IMR-90 (cell line): Measurements from ENCODE around the gene RAPGEFL1. TPM values are rescaled to one million over a fixed set of nuclear protein-coding genes. Genes with fewer than 3 reads are reported as not detected.
A peak's percentile ranks its signal among the peaks of the same experiment; 100 is the strongest.

Experiments used
- ATAC-seq: fragments of 200-7000 bp; cut with Tn5 transposase; 2 replicates; pipeline ENCODE4 v1.9.1; 2020; ENCODE audit warnings: low read depth, mild to moderate bottlenecking, moderate library complexity
- BruUV-seq: library from RNA; stranded (reverse); fragments of 400-500 nt; replicated peaks from 2 replicates; lab custom pipeline; 2021; lab: Mats Ljungman, UMichigan
- CTCF ChIA-PET: fragments of 300-600 bp; formaldehyde crosslinking; extraction: SDS; loops from one replicate; lab custom pipeline; 2021; ENCODE audit warnings: antibody characterized with exemption; lab: Yijun Ruan, JAX
- POLR2A ChIA-PET: fragments of 300-600 bp; sonication (Branson Sonifier 250); formaldehyde crosslinking; loops from one replicate; lab custom pipeline; 2022; ENCODE audit warnings: antibody characterized with exemption; ENCODE audit not compliant: unreplicated experiment; lab: Charles Lee
- DNase-seq: peaks from one replicate; pipeline ENCODE4 v3.0.0; 2013
- H2AFZ ChIP-seq: replicated peaks from 2 replicates; pipeline ENCODE3; 2013; ENCODE audit warnings: low read length, mild to moderate bottlenecking; ENCODE audit not compliant: poor library complexity
- H2AK5ac ChIP-seq: 2 replicates; pipeline ENCODE4 v1.6.1; 2013; ENCODE audit warnings: low read depth, low read length, inconsistent platforms
- H2AK9ac ChIP-seq: replicated peaks from 2 replicates; pipeline ENCODE3; 2013; ENCODE audit warnings: mild to moderate bottlenecking, low read depth, low read length, moderate library complexity; ENCODE audit not compliant: poor library complexity
- H2BK120ac ChIP-seq: 2 replicates; pipeline ENCODE4 v1.6.1; 2013; ENCODE audit warnings: low read depth, low read length, inconsistent platforms
- H2BK15ac ChIP-seq: 3 replicates; pipeline ENCODE4 v1.6.1; 2013; ENCODE audit warnings: low read depth, low read length, inconsistent platforms
- H2BK20ac ChIP-seq: 2 replicates; pipeline ENCODE4 v1.6.1; 2013; ENCODE audit warnings: low read depth, mild to moderate bottlenecking, inconsistent platforms, low read length, moderate library complexity
- H2BK5ac ChIP-seq: 2 replicates; pipeline ENCODE4 v1.6.1; 2013; ENCODE audit warnings: mild to moderate bottlenecking, low read depth, low read length, inconsistent platforms; ENCODE audit not compliant: poor library complexity, severe bottlenecking
- H3K14ac ChIP-seq: replicated peaks from 2 replicates; pipeline ENCODE4 v1.6.1; 2013; ENCODE audit warnings: low read depth, low read length, inconsistent platforms
- H3K18ac ChIP-seq: 2 replicates; pipeline ENCODE4 v1.6.1; 2013; ENCODE audit warnings: low read depth, low read length, control low read depth
- H3K23ac ChIP-seq: 2 replicates; pipeline ENCODE4 v1.6.1; 2013; ENCODE audit warnings: low read depth, low read length, inconsistent platforms
- H3K27ac ChIP-seq: 2 replicates; pipeline ENCODE4 v1.5.1; 2013; ENCODE audit warnings: mild to moderate bottlenecking, control low read depth, low read length; ENCODE audit not compliant: insufficient read depth
- H3K27me3 ChIP-seq: 2 replicates; pipeline ENCODE4 v1.6.1; 2013; ENCODE audit warnings: low read length; ENCODE audit not compliant: control insufficient read depth, insufficient read depth
- H3K36me3 ChIP-seq: 2 replicates; pipeline ENCODE4 v1.6.1; 2013; ENCODE audit warnings: low read length, mixed read lengths; ENCODE audit not compliant: control insufficient read depth, insufficient read depth
- H3K4ac ChIP-seq: 2 replicates; pipeline ENCODE4 v1.6.1; 2013; ENCODE audit warnings: low read depth, low read length, inconsistent platforms
- H3K4me1 ChIP-seq: 2 replicates; pipeline ENCODE4 v1.6.1; 2013; ENCODE audit warnings: low read length, mixed read lengths; ENCODE audit not compliant: control insufficient read depth, insufficient read depth
- H3K4me2 ChIP-seq: 2 replicates; pipeline ENCODE4 v1.6.1; 2013; ENCODE audit warnings: low read depth, mild to moderate bottlenecking, control low read depth, low read length, moderate library complexity
- H3K4me3 ChIP-seq: 2 replicates; pipeline ENCODE4 v1.5.1; 2013; ENCODE audit warnings: low read depth, mild to moderate bottlenecking, control low read depth, low read length, moderate library complexity; ENCODE audit not compliant: insufficient read depth
- H3K56ac ChIP-seq: 2 replicates; pipeline ENCODE4 v1.6.1; 2013; ENCODE audit warnings: low read length, inconsistent platforms; ENCODE audit not compliant: insufficient read depth; ENCODE audit errors: extremely low read depth
- H3K79me1 ChIP-seq, 2 experiments: 2 replicates each; pipeline ENCODE4 v1.6.1; 2013; ENCODE audit warnings: low read length in 2 of 2, inconsistent platforms in 1 of 2, low read depth in 1 of 2
- H3K9ac ChIP-seq: 2 replicates; pipeline ENCODE4 v1.6.1; 2013; ENCODE audit warnings: low read depth, low read length, control low read depth
- H3K9me1 ChIP-seq: 2 replicates; pipeline ENCODE4 v1.6.1; 2013; ENCODE audit warnings: low read length, inconsistent platforms; ENCODE audit not compliant: insufficient read depth
- H3K9me3 ChIP-seq: 2 replicates; pipeline ENCODE4 v1.6.1; 2013; ENCODE audit warnings: low read length; ENCODE audit not compliant: control insufficient read depth, insufficient read depth
- H4K20me1 ChIP-seq: 2 replicates; pipeline ENCODE4 v1.6.1; 2013; ENCODE audit warnings: low read length, inconsistent platforms; ENCODE audit not compliant: insufficient read depth
- H4K5ac ChIP-seq: 2 replicates; pipeline ENCODE4 v1.6.1; 2013; ENCODE audit warnings: mild to moderate bottlenecking, low read depth, low read length, control low read depth
- H4K8ac ChIP-seq, 2 experiments: 2 replicates each; pipeline ENCODE4 v1.6.1; 2013; ENCODE audit warnings: low read depth in 2 of 2, low read length in 2 of 2, control low read depth in 1 of 2, inconsistent platforms in 1 of 2
- H4K91ac ChIP-seq: 2 replicates; pipeline ENCODE4 v1.6.1; 2013; ENCODE audit warnings: low read depth, low read length, inconsistent platforms; ENCODE audit not compliant: insufficient read depth
- BHLHE40 ChIP-seq: fragments of 150-350 bp; IDR thresholded peaks from 2 replicates; pipeline ENCODE4 v1.6.1; 2016; ENCODE audit warnings: mild to moderate bottlenecking, low read depth, low read length
- CEBPB ChIP-seq: IDR thresholded peaks from 2 replicates; pipeline ENCODE4 v1.6.1; 2012; ENCODE audit warnings: low read depth, low read length, improper control_type of control experiment
- FOS ChIP-seq: fragments of 150-350 bp; IDR thresholded peaks from 2 replicates; pipeline ENCODE4 v1.6.1; 2016; ENCODE audit warnings: low read depth, low read length
- MAFK ChIP-seq: IDR thresholded peaks from 2 replicates; pipeline ENCODE4 v1.6.1; 2012; ENCODE audit warnings: low read depth, low read length, improper control_type of control experiment
- MAZ ChIP-seq: IDR thresholded peaks from 2 replicates; pipeline ENCODE4 v1.6.1; 2012; ENCODE audit warnings: low read depth, mild to moderate bottlenecking, low read length, improper control_type of control experiment, moderate library complexity, borderline replicate concordance
- MXI1 ChIP-seq: IDR thresholded peaks from 2 replicates; pipeline ENCODE4 v1.6.1; 2012; ENCODE audit warnings: low read depth, mild to moderate bottlenecking, low read length, moderate library complexity, borderline replicate concordance
- NFE2L2 ChIP-seq: fragments of 150-350 bp; IDR thresholded peaks from 2 replicates; pipeline ENCODE4 v1.6.1; 2016; ENCODE audit warnings: low read depth, mild to moderate bottlenecking, low read length
- POLR2A ChIP-seq: IDR thresholded peaks from 2 replicates; pipeline ENCODE4 v1.6.1; 2012; ENCODE audit warnings: mild to moderate bottlenecking, low read depth, low read length
- RAD21 ChIP-seq: IDR thresholded peaks from 2 replicates; pipeline ENCODE4 v1.6.1; 2012; ENCODE audit warnings: low read length, improper control_type of control experiment
- RCOR1 ChIP-seq: IDR thresholded peaks from 2 replicates; pipeline ENCODE4 v1.6.1; 2012; ENCODE audit warnings: mild to moderate bottlenecking, low read length, improper control_type of control experiment; ENCODE audit not compliant: insufficient replicate concordance
- RFX5 ChIP-seq: IDR thresholded peaks from 2 replicates; pipeline ENCODE4 v1.8.0; 2012; ENCODE audit warnings: low read depth, mild to moderate bottlenecking, low read length, moderate library complexity
- SMC3 ChIP-seq: fragments of 150-350 bp; IDR thresholded peaks from 2 replicates; pipeline ENCODE4 v1.6.1; 2016; ENCODE audit warnings: low read depth, mild to moderate bottlenecking, antibody characterized with exemption, low read length, moderate library complexity
- WGBS, 2 experiments: methylation state at CpG; one replicate each; pipeline versions ENCODE4 v1.1.5 to v1.1.7; 2013; ENCODE audit warnings: missing lambda C conversion rate in 2 of 2; ENCODE audit not compliant: insufficient read length in 1 of 2; ENCODE audit errors: extremely low coverage in 2 of 2; 5-methylcytosine and 5-hydroxymethylcytosine counted together
- dilution Hi-C: fragments of 300-500 bp; cut with HindIII; formaldehyde crosslinking; loops from one replicate; pipeline ENCODE4 v1.14.3; 2018; ENCODE audit warnings: low sequenced_read_pairs; ENCODE audit not compliant: unreplicated experiment
- in situ Hi-C: fragments of 300-500 bp; cut with MboI; formaldehyde crosslinking; loops from 3 replicates; pipeline ENCODE4 v1.14.3; 2019; ENCODE audit warnings: low sequenced_read_pairs, inconsistent platforms, mixed read lengths
- intact Hi-C: fragments of 100-400 bp; cut with micrococcal nuclease; formaldehyde crosslinking; loops from 2 replicates; pipeline ENCODE4 v1.10.0; 2022
- polyA plus RNA-seq, 3 experiments: library from polyadenylated mRNA; depleted of rRNA; stranded (reverse); fragments of >200 nt; gene quantifications; 2 replicates each; pipeline ENCODE4 v1.2.3, GENCODE V29; 2012; ENCODE audit warnings: low replicate concordance in 1 of 3
- total RNA-seq: library from RNA; depleted of rRNA; stranded (reverse); fragments of >200 nt; gene quantifications from 2 replicates; pipeline ENCODE4 v1.2.3, GENCODE V29; 2012
- TF ChIP-seq, protein P1 (sequence below): fragments of 150-350 bp; IDR thresholded peaks from 2 replicates; pipeline ENCODE4 v1.6.1; 2016; ENCODE audit warnings: low read depth, mild to moderate bottlenecking, low read length, moderate library complexity, borderline replicate concordance
- TF ChIP-seq, protein P2 (sequence below): fragments of 150-350 bp; IDR thresholded peaks from 2 replicates; pipeline ENCODE4 v1.6.1; 2017; ENCODE audit warnings: mild to moderate bottlenecking, antibody characterized with exemption, low read length, low read depth

Gene RAPGEFL1
- total and polyA plus RNA-seq, 2 of the 4 experiments (the other 2 are of a cell fraction): 0.54 to 5.6 TPM

DNA sequence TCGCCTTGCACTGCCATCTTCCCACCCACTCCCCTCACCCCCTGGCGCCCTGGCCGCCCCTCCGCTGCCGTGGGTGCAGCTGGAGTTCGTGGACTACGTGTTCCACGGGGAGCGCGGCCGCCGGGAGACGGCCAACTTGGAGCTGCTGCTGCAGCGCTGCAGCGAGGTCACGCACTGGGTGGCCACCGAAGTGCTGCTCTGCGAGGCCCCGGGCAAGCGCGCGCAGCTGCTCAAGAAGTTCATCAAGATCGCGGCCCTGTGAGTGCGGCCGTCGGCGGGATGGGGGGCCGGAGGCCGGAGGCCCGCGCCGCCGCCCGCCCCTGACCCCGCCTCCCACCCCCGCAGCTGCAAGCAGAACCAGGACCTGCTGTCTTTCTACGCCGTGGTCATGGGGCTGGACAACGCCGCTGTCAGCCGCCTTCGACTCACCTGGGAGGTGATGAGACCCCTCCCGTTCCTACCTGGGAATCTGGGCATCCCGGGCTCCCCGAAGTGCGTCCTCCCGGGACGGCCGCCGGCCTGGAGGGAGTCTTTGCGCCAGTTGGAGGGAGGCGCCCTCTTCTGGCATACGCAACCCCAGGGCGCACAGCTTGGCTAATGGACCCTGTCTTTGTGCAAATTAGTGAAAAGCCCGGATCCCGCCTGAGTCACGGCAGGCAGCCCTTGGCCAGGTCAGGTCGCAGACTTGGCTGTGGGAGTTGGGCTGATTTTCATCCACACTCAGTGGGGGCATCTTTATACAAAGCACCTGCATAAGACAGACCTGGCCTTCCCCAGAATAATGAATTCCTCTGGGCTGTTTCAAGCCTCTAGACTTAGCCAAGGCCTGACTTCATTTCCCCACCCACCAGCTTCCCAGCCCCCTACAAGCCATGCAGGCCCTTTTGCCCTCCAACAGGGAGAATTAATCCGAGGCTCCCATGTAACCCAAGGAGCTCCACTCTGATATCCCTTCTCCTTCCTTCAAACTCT, 14.3 kb downstream of the RAPGEFL1 start (continued):
- TF ChIP-seq MXI1 (no peak), MAZ (peak; percentile 51; the same call in 1 of the 2 replicates), NFE2L2 (no peak)

DNA sequence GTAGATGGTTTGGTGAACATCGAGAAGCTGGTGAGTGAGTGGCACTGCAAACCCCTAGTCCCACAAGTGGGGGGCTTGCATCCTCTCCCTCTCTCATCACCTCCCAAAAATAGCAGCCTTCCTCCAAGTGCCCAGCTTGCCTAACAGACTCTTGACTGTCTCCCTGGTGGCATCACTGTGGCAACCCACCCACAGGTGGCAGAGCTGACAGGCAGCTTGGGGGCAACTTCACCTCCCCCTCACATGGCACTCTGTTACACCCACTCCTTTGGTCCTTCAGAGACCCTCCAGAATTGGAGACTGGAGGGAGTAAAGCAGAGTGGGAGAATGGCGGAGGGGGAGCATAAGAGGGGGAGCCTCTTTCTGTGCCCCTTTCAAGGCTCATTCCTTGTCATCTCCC, 15.7 kb downstream of the RAPGEFL1 start:
- no peak overlapping the region for H4K5ac ChIP-seq
- BruUV-seq: no TSS peak
- no peaks in the 10 kb centered on the region for H4K20me1 ChIP-seq
- no peak overlapping the region for H3K4me3 ChIP-seq
- no peak overlapping the region for H3K4me2 ChIP-seq
- no peak overlapping the region for H3K9ac ChIP-seq
- intact Hi-C loops: no loop called here
- no peak overlapping the region for H4K91ac ChIP-seq
- CTCF ChIA-PET: interaction anchor here (0.8 to 2.2 kb wide), 4 partner anchors 10 to 98 kb away, joined by 3 to 10 read pairs (median 7); no protein-coding TSS in a partner anchor
- WGBS, 2 experiments: no CpG with 5 or more reads among the region's 2 CpGs
- H3K14ac ChIP-seq: no peak overlapping the region
- no peak overlapping the region for H3K23ac ChIP-seq
- H3K56ac ChIP-seq: no peak overlapping the region
- DNase-seq: no peak
- no peak overlapping the region for H2AK5ac ChIP-seq
- dilution Hi-C loops: no loop called here
- H3K27ac ChIP-seq: no peak overlapping the region
- peaks cover 7% of the 10 kb centered on the region; the same call in 1 of the 2 replicates for H3K4me1 ChIP-seq
- H2AK9ac ChIP-seq: no peak overlapping the region
- H3K18ac ChIP-seq: no peak overlapping the region
- H2BK20ac ChIP-seq: no peak overlapping the region
- no peak overlapping the region for H2BK15ac ChIP-seq
- peaks cover 5% of the 10 kb centered on the region; the same call in 1 of the 2 replicates for H3K36me3 ChIP-seq
- H2BK120ac ChIP-seq: no peak overlapping the region
- no peaks in the 10 kb centered on the region for H3K27me3 ChIP-seq
- H4K8ac ChIP-seq: no peak overlapping the region
- H2BK5ac ChIP-seq: no peak overlapping the region
- H3K79me1 ChIP-seq: no peaks in the 10 kb centered on the region
- H3K9me3 ChIP-seq: no peaks in the 10 kb centered on the region
- POLR2A ChIA-PET: no interaction called here
- no peaks in the 10 kb centered on the region; the same call in 1 of the 2 replicates for H3K9me1 ChIP-seq
- ATAC-seq: no peak
- in situ Hi-C loops: no loop called here
- H2AFZ ChIP-seq: no peak overlapping the region
- H3K4ac ChIP-seq: no peak overlapping the region
- TF ChIP-seq SMC3 (no peak), FOS (no peak), MAFK (no peak), RCOR1 (no peak), NFE2L2 (no peak), RAD21 (no peak), BHLHE40 (no peak), RFX5 (no peak), POLR2A (no peak), CEBPB (no peak), MXI1 (no peak)
- TF ChIP-seq, protein P1, sequence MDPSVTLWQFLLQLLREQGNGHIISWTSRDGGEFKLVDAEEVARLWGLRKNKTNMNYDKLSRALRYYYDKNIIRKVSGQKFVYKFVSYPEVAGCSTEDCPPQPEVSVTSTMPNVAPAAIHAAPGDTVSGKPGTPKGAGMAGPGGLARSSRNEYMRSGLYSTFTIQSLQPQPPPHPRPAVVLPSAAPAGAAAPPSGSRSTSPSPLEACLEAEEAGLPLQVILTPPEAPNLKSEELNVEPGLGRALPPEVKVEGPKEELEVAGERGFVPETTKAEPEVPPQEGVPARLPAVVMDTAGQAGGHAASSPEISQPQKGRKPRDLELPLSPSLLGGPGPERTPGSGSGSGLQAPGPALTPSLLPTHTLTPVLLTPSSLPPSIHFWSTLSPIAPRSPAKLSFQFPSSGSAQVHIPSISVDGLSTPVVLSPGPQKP: no peak
- TF ChIP-seq, protein P2, sequence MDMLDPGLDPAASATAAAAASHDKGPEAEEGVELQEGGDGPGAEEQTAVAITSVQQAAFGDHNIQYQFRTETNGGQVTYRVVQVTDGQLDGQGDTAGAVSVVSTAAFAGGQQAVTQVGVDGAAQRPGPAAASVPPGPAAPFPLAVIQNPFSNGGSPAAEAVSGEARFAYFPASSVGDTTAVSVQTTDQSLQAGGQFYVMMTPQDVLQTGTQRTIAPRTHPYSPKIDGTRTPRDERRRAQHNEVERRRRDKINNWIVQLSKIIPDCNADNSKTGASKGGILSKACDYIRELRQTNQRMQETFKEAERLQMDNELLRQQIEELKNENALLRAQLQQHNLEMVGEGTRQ: no peak
